ENCODE data around the gene MPPE1. TPM values are rescaled to one million over a fixed set of nuclear protein-coding genes. Genes with fewer than 3 reads are reported as not detected.
A peak's percentile ranks its signal among the peaks of the same experiment; 100 is the strongest.

MPPE1 gene
- polyA plus RNA-seq, 3 donors = 53.4 to 96.8 (median 92.3) TPM

- peaks cover 0 to 6% (median 0%) of the 10 kb centered on the region in 7 donors for H3K9me3 Mint-ChIP-seq
- H3K36me3 Mint-ChIP-seq = peaks cover 0 to 4% of the 10 kb centered on the region in 2 donors
These were observed 47.3 kb downstream of the MPPE1 start for GRCh38 chr18:11860594-11861450.

More at GRCh38 chr18:11860594-11861450, 47.3 kb downstream of the MPPE1 start:
- H3K4me1 Mint-ChIP-seq = peaks cover 34% of the 10 kb centered on the region
- Histone ChIP-seq H2AFZ (ENCODE audit: insufficient read depth, low read depth, low read length, poor library complexity, severe bottlenecking) (no peak overlapping the region), H3K4me3 (replicated peaks in 1 of 3; ENCODE audit: low read depth in 2 of 3, low read length in 3 of 3) (no peak overlapping the region), H3K27me3 (ENCODE audit: control insufficient read depth in 2 of 2, insufficient read depth in 2 of 2, low read length in 2 of 2) (no peaks in the 10 kb centered on the region), H3K9me3 (replicated peaks in 1 of 2; ENCODE audit: control insufficient read depth in 1 of 2, insufficient read depth in 1 of 2, low read length in 2 of 2) (no peaks in the 10 kb centered on the region), H3K79me2 (ENCODE audit: insufficient read depth, low read length) (no peaks in the 10 kb centered on the region), H3K9ac (ENCODE audit: insufficient read depth, low read length, poor library complexity, severe bottlenecking) (no peak overlapping the region), H3K4me1 (ENCODE audit: control insufficient read depth in 1 of 2, insufficient read depth in 2 of 2, low read length in 2 of 2) (peaks cover 31 to 36% of the 10 kb centered on the region in 2 donors), H3K27ac (ENCODE audit: low read depth in 1 of 2, low read length in 2 of 2) (no peak overlapping the region), H3K36me3 (replicated peaks in 1 of 2; ENCODE audit: control insufficient read depth in 1 of 2, insufficient read depth in 2 of 2, low read length in 2 of 2) (no peaks in the 10 kb centered on the region), H3K4me2 (replicated peaks; ENCODE audit: extremely low read depth, low read length, poor library complexity, severe bottlenecking) (no peak overlapping the region), H4K20me1 (ENCODE audit: insufficient read depth, low read length) (peaks cover 4% of the 10 kb centered on the region)
- DNase-seq = no peak
- no peak for TF ChIP-seq CTCF (IDR thresholded peaks at IDR 0.05)
- peak overlapping the region in 3 of 7 donors; percentile 55 to 69 (median 60) for H3K27ac Mint-ChIP-seq
- intact Hi-C loops (cut with micrococcal nuclease) = loop anchor here in 1 of 2 donors (10.0 kb wide), 1 partner anchor 126 kb away; no protein-coding TSS in a partner anchor
- peaks cover 6 to 10% (median 10%) of the 10 kb centered on the region in 3 donors for H3K27me3 Mint-ChIP-seq (ENCODE audit: low read depth in 3 of 3)
- H3K4me3 Mint-ChIP-seq = no peak overlapping the region
- WGBS (ENCODE audit: insufficient coverage) = 95% methylated on average over 11 of the region's 17 CpGs

Data from CD14-positive monocyte (primary cell).